Measurements from ENCODE around the gene PRTG. TPM values are rescaled to one million over a fixed set of nuclear protein-coding genes. Genes with fewer than 3 reads are reported as not detected.
"Not testable (repeated sequence)": the region's sequence is repeated elsewhere in the genome, so short reads cannot be mapped to it uniquely, and the experiment has no call there.

Gene PRTG
- polyA plus RNA-seq, 1 donor (not counting 4 experiments of a cell fraction or from before 2014, with no cell fraction given): not detected

- Histone ChIP-seq H3K4me3 (ENCODE audit: control insufficient read depth in 2 of 3, extremely low read depth in 1 of 3, insufficient read depth in 2 of 3, low read depth in 1 of 3, low read length in 3 of 3) (no peak overlapping the region), H3K27me3 (ENCODE audit: control insufficient read depth, extremely low read depth, insufficient read depth, low read length) (no peaks in the 10 kb centered on the region), H3K4me2 (ENCODE audit: control insufficient read depth, extremely low read depth, insufficient read depth, low read depth, low read length) (no peak overlapping the region), H3K9me1 (ENCODE audit: control insufficient read depth, extremely low read depth, insufficient read depth, low read length) (no peaks in the 10 kb centered on the region), H3K9ac (ENCODE audit: control insufficient read depth, extremely low read depth, insufficient read depth, low read length) (no peak overlapping the region), H3K79me2 (ENCODE audit: control insufficient read depth, insufficient read depth, low read length) (no peaks in the 10 kb centered on the region), H3K27ac (ENCODE audit: control insufficient read depth, insufficient read depth, low read length) (no peak overlapping the region), H3K9me3 (ENCODE audit: control insufficient read depth, low read depth, low read length) (no peaks in the 10 kb centered on the region), H2AFZ (ENCODE audit: control insufficient read depth, low read length) (no peak overlapping the region), H3K36me3 (ENCODE audit: control insufficient read depth in 2 of 2, extremely low read depth in 1 of 2, insufficient read depth in 2 of 2, low read length in 2 of 2) (no peaks in the 10 kb centered on the region), H4K20me1 (ENCODE audit: control insufficient read depth, extremely low read depth, insufficient read depth, low read length) (no peaks in the 10 kb centered on the region), H3K4me1 (ENCODE audit: control insufficient read depth, extremely low read depth, insufficient read depth, low read length) (no peaks in the 10 kb centered on the region)
- no peak for TF ChIP-seq EZH2 (IDR thresholded peaks at IDR 0.05; ENCODE audit: low read length)
- no peak for TF ChIP-seq CTCF (optimal IDR thresholded peaks at IDR 0.05 in 1 of 3, IDR thresholded peaks at IDR 0.05 in 1 of 3, conservative IDR thresholded peaks at IDR 0.05 in 1 of 3; ENCODE audit: extremely low read depth in 1 of 3, insufficient read depth in 2 of 3, low read length in 3 of 3)
- dilution Hi-C loops (cut with MboI; ENCODE audit: extremely low pct_ligation_motif_present, low sequenced_read_pairs): no loop called here
- DNase-seq (ENCODE audit: low read depth, low spot score) (no peak), FAIRE-seq (peak; percentile 53)
Observed at GRCh38 chr15:55599439-55599838, 143.5 kb downstream of the PRTG start.

GRCh38 chr15:55593019-55593418 is 149.9 kb downstream of the PRTG start:
- H3K27ac ChIP-seq (ENCODE audit: control insufficient read depth, insufficient read depth, low read length); H3K9ac ChIP-seq (ENCODE audit: control insufficient read depth, extremely low read depth, insufficient read depth, low read length); H3K4me3 ChIP-seq (ENCODE audit: control insufficient read depth in 2 of 3, extremely low read depth in 1 of 3, insufficient read depth in 2 of 3, low read depth in 1 of 3, low read length in 3 of 3); H2AFZ ChIP-seq (ENCODE audit: control insufficient read depth, low read length); H3K9me1 ChIP-seq (ENCODE audit: control insufficient read depth, extremely low read depth, insufficient read depth, low read length); dilution Hi-C loops (cut with MboI; ENCODE audit: extremely low pct_ligation_motif_present, low sequenced_read_pairs); FAIRE-seq; H3K4me1 ChIP-seq (ENCODE audit: control insufficient read depth, extremely low read depth, insufficient read depth, low read length); H3K27me3 ChIP-seq (ENCODE audit: control insufficient read depth, extremely low read depth, insufficient read depth, low read length); H3K79me2 ChIP-seq (ENCODE audit: control insufficient read depth, insufficient read depth, low read length); H4K20me1 ChIP-seq (ENCODE audit: control insufficient read depth, extremely low read depth, insufficient read depth, low read length); DNase-seq (ENCODE audit: low read depth, low spot score); H3K4me2 ChIP-seq (ENCODE audit: control insufficient read depth, extremely low read depth, insufficient read depth, low read depth, low read length); H3K9me3 ChIP-seq (ENCODE audit: control insufficient read depth, low read depth, low read length); H3K36me3 ChIP-seq (ENCODE audit: control insufficient read depth in 2 of 2, extremely low read depth in 1 of 2, insufficient read depth in 2 of 2, low read length in 2 of 2): not testable (repeated sequence)

- Histone ChIP-seq H3K4me3 (ENCODE audit: control insufficient read depth in 2 of 3, extremely low read depth in 1 of 3, insufficient read depth in 2 of 3, low read depth in 1 of 3, low read length in 3 of 3) (no peak overlapping the region), H3K27me3 (ENCODE audit: control insufficient read depth, extremely low read depth, insufficient read depth, low read length) (peaks cover 8% of the 10 kb centered on the region), H3K4me1 (ENCODE audit: control insufficient read depth, extremely low read depth, insufficient read depth, low read length) (no peaks in the 10 kb centered on the region), H2AFZ (ENCODE audit: control insufficient read depth, low read length) (no peak overlapping the region), H3K9me1 (ENCODE audit: control insufficient read depth, extremely low read depth, insufficient read depth, low read length) (no peaks in the 10 kb centered on the region), H3K9me3 (ENCODE audit: control insufficient read depth, low read depth, low read length) (no peaks in the 10 kb centered on the region), H3K79me2 (ENCODE audit: control insufficient read depth, insufficient read depth, low read length) (no peaks in the 10 kb centered on the region), H3K36me3 (ENCODE audit: control insufficient read depth in 2 of 2, extremely low read depth in 1 of 2, insufficient read depth in 2 of 2, low read length in 2 of 2) (no peaks in the 10 kb centered on the region), H3K9ac (ENCODE audit: control insufficient read depth, extremely low read depth, insufficient read depth, low read length) (no peak overlapping the region), H3K4me2 (ENCODE audit: control insufficient read depth, extremely low read depth, insufficient read depth, low read depth, low read length) (no peak overlapping the region), H3K27ac (ENCODE audit: control insufficient read depth, insufficient read depth, low read length) (no peak overlapping the region), H4K20me1 (ENCODE audit: control insufficient read depth, extremely low read depth, insufficient read depth, low read length) (no peaks in the 10 kb centered on the region)
- DNase-seq (ENCODE audit: low read depth, low spot score) (no peak), FAIRE-seq (no peak)
- no peak for TF ChIP-seq EZH2 (IDR thresholded peaks at IDR 0.05; ENCODE audit: low read length)
- no peak for TF ChIP-seq CTCF (optimal IDR thresholded peaks at IDR 0.05 in 1 of 3, IDR thresholded peaks at IDR 0.05 in 1 of 3, conservative IDR thresholded peaks at IDR 0.05 in 1 of 3; ENCODE audit: extremely low read depth in 1 of 3, insufficient read depth in 2 of 3, low read length in 3 of 3)
- dilution Hi-C loops (cut with MboI; ENCODE audit: extremely low pct_ligation_motif_present, low sequenced_read_pairs): no loop called here
Observed at GRCh38 chr15:55590788-55591187, 152.2 kb downstream of the PRTG start.
